GM11168 (cell line): ENCODE measurements around the gene RP2.

Experiments used
- in situ Hi-C: fragments of 300-500 bp; cut with MboI; formaldehyde crosslinking; loops from one replicate; pipeline ENCODE4 v1.12.0; 2022; ENCODE audit warnings: low sequenced_read_pairs; ENCODE audit not compliant: unreplicated experiment

Gene RP2

DNA sequence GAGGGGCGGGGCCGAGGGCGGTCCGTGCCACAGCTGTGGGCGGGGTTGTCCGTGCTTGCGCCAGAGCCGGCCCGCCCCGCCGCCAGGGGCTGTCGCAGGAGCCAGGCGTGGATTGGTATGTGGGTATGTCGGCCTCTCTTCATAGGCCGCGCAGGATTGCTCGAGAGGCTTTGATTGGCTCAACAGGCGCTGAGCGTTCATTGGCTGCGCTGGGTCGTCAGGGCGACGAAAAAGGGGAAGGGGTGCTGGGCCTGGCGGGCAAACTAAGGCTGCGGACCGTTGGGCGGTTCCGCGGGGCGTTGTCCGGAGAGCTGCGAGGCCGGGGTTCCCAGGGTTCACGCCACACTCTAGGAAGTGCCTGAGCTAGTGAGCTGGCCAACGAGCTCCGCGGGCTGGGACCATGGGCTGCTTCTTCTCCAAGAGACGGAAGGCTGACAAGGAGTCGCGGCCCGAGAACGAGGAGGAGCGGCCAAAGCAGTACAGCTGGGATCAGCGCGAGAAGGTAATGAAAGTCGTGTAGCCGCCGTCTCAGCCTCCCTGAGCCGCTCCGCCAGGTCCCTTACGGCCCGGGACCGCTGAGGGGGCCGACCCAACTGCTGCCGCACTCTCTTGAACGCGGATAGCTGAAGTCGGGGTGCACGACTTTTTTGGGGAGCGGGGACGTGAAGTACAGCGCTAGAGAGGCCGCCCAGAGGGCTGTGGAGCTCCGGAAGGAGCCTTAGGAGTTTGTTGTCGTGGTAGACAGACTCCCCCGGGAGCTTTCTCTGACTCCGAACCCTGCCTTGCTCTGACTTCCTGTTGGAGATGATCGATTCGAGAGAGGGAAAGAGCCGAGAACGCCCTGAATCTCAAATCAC lies at the start of gene RP2:
TSS of gene RP2 (plus strand) at position 343 of the 857 bp plus-strand sequence. CDS start at position 401, 58 bp downstream.
- in situ Hi-C loops, result no loop called here

DNA sequence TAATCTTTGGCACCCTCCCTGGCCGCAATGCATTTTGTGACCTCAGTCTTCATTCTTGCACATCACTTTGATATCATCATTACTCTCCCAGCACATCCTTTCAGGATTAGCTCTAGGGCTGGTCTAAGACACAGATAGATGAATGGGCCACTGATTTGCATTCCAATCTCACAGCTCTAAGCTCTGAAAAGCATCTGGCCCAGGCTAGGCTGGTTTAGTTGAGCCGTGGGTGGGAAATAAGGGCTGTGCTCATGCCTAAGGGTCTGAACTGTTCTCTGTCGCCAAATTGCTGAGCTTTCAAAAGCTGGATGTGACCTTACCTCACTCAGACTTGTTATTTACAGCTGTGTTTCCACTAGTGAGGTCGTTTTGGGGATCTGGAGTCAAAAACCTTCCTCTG lies 47.9 kb upstream of the RP2 start:
- in situ Hi-C loops, result no loop called here

DNA sequence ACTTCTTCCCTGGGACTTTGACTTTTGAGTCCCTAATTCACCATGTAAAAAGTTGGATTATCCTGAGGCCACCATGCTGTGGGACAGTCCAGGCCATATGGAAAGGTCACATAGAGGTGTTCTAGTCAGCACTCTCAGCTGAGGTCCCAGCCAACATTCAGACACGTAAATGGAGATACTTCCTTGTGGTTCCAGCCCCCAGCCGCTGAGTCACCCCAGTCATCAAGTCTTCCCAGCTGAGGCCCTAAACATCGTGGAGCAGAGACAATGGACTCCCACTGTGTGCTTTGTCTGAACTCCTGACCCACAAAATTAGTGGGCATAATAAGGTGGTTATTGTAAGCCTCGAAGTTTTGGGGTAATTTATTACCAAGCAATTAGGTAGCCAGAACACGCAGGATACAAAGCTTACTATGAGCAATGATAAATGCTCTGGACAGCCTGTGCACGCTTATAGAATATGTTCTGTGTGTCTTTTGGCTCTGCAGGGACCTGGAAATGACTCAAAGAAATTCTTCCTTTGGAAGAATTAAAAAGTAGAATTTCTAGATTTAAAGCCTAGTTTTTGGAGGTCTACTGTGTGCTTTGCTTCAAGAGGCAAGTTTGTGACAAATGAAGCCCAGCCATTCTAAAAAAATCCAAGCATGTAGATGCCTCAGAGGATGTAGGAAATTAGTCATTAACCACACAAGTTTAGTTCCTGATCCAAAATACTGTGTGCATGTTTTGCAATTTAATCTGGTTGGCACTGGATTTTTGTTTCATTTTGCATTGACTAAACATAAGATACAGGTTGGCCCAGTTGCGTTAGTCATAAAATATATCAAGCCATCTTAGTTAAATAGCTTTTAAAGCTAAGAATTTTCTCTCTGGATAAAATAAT lies 44.7 kb upstream of the RP2 start:
- in situ Hi-C loops, result no loop called here

- in situ Hi-C loops, result no loop called here
Observed at GRCh38 chrX:46792810-46793188, 44.0 kb upstream of the RP2 start.

- in situ Hi-C loops, result no loop called here
Observed at GRCh38 chrX:46793386-46794143, 43.3 kb upstream of the RP2 start.

DNA sequence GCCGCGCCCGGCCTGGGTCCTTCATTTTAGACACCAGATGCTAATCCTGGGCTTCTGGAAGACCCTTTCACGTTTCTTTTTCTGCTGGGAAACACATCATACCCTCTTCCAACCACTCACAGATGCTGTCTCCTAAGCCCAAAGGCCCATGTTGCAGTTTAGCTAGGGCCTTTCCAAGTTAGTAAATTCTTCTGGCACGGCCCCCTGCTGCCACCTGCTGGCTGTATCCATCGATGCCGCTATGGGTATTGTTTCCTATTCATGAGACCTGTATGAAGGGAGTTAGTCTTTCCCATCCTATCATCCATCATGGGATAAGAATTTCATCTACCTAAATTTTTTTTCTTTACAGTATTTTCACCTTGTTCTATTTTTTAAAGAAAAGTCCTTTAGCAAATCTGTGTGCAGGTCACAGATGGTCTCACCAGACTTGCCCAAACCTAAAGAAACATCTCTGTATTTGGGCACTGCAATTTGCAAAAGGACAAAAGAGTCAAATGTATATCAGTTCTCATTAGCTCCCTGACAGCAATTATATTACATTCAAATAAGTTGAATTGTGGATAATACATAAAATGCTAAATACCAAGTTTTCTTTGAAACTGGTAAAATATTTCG lies 40.2 kb upstream of the RP2 start:
- in situ Hi-C loops, result no loop called here

DNA sequence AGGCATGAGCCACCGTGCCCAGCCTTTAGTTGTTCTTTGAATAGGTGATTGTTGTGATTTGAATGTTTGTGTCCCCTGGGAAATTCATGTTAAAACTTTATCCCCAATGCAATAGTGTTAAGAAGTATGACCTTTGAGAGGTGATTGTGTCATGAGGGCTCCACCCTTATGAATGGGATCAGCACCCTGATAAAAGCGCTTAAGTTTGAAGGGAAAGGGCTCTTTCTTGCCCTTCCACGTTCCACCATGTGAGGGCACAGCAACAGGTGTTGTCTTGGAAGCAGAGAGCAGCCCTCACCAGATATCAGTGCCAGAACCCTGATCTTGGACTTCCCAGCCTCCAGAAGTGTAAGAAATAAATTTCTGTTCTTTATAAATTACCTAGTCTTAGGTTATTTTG lies 33.7 kb upstream of the RP2 start:
- in situ Hi-C loops, result no loop called here

GRCh38 chrX:46805270-46805669 lies 31.6 kb upstream of the RP2 start:
- in situ Hi-C loops, result no loop called here

DNA sequence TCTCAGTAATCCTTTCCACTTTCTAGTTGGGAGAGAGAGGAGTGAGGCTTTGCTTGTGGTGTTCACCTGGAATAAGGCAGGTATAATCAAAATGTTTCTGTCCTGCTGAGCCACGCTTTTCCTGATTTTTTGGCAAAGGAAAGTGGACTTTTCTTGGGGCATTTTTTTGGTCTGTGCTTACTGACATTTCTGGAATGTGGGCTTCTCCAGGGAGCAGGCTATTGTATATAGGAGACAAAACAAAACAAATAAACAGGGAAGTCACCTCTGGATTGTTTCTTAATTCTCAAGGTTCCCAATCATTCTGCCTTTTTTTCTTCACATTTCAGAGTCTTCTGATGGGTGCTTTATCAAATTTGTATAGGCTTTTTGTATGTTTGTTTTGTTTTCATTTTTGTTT lies 25.7 kb upstream of the RP2 start:
- in situ Hi-C loops, result no loop called here

DNA sequence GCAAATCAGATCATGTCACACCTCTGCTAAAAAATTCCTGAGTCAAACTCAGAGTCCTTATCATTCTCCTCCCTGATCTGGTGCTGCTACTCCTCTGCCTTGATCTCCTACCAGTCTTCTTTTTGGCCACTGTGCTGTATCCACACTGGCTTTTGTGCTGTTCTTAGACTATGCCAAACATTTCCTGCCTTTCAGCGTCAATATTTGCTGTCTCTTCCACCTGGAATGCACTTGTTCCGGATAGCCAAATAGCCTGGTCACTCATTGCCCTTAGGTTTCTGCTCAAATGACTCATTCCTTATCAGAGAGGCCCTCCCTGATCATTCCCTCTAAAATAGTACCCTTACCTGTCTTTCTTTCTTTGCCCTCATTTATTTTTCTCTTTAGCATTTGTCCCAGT lies 24.4 kb upstream of the RP2 start:
- in situ Hi-C loops, result no loop called here

DNA sequence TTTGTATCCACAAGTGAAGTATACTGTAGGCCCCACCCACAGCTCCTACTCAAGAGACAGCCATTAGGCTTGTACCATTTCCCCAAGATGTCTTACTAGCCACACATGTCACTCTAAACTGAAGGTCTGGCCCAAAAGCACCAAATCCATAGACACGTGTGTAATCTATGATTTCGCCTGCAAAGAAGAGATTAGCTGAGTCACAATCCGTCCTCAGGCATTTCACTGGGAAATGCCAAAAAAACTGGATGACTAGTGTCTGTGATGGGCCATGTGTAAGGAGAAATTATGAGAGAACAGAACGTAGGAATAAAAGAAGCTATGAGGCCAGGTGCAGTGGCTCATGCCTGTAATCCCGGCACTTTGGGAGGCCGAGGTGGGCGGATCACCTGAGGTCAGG lies 21.9 kb upstream of the RP2 start:
- in situ Hi-C loops, result no loop called here

DNA sequence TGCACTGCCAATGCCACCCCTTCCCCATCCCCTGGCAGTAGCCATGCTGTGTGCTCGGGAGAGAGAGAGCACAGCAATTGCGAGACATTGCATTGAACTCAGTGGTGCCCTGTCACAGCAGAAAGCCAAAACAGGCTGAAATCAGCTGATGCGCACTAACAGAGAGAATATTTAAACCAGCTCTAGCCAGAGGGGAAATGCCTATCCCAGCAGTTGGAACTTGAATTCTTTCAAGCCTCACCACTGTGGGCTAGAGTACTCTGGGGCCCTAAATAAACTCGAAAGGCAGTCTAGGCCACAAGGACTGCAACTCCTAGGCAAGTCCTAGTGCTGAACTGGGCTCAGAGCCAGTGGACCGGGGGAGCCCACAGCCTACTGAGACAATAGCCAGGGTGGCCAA lies 17.7 kb upstream of the RP2 start:
- in situ Hi-C loops, result no loop called here

- in situ Hi-C loops, result no loop called here
Observed at GRCh38 chrX:46820391-46821100, 16.3 kb upstream of the RP2 start.

GRCh38 chrX:46823481-46823880 lies 13.4 kb upstream of the RP2 start:
- in situ Hi-C loops, result no loop called here

- in situ Hi-C loops, result no loop called here
Observed at GRCh38 chrX:46831765-46832327, 5.0 kb upstream of the RP2 start.

GRCh38 chrX:46837558-46838485 lies 979 bp downstream of the RP2 start:
- in situ Hi-C loops, result no loop called here

DNA sequence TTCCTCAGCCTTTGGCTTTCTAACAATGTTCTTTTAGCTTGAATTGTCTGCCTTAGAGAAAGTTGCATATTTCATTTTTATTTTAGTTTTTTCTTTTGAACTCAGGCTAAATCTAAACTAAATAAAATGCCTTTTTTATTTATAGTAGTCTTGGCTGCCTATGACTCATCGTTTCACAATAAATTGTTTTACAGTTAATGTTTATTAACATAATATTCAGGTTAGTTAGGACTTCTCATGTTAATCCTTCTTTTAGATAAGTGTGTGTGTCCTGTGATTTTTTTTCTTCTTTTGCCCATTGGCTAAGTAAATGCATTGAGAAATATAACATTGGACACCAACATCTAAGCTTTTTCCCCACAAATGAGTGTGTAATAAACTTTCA lies 1.6 kb downstream of the RP2 start:
- in situ Hi-C loops, result no loop called here

GRCh38 chrX:46838974-46839480 lies 2.2 kb downstream of the RP2 start:
- in situ Hi-C loops, result no loop called here
